ENCODE data around the gene ITGB5. TPM values are rescaled to one million over a fixed set of nuclear protein-coding genes. Genes with fewer than 3 reads are reported as not detected.

Gene ITGB5
- total RNA-seq, 1 experiment from 2014 or later: 339 TPM

DNA sequence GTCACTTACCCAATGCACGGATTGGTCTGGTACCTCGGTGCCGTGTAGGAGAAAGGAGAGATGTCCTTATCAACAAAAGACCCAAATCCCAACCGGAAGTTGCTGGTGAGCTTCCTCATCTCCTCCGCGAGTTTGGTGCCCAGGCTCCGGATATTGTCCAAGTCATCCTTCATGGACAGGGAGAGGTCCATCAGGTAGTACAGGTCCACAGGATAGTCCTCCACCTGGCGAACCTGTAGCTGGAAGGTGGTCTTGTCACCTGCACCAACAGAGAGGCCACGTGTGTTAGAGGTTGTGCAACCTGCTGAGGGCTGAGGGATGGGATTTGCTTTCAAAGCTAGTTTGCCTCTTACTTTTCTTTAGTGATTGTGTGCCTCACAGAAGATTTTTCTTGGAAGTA is 38.9 kb downstream of the ITGB5 start (continued):
- TF ChIP-seq, protein P1, sequence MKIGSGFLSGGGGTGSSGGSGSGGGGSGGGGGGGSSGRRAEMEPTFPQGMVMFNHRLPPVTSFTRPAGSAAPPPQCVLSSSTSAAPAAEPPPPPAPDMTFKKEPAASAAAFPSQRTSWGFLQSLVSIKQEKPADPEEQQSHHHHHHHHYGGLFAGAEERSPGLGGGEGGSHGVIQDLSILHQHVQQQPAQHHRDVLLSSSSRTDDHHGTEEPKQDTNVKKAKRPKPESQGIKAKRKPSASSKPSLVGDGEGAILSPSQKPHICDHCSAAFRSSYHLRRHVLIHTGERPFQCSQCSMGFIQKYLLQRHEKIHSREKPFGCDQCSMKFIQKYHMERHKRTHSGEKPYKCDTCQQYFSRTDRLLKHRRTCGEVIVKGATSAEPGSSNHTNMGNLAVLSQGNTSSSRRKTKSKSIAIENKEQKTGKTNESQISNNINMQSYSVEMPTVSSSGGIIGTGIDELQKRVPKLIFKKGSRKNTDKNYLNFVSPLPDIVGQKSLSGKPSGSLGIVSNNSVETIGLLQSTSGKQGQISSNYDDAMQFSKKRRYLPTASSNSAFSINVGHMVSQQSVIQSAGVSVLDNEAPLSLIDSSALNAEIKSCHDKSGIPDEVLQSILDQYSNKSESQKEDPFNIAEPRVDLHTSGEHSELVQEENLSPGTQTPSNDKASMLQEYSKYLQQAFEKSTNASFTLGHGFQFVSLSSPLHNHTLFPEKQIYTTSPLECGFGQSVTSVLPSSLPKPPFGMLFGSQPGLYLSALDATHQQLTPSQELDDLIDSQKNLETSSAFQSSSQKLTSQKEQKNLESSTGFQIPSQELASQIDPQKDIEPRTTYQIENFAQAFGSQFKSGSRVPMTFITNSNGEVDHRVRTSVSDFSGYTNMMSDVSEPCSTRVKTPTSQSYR (CRISPR knock-in tag; IDR thresholded peaks at IDR 0.05): no peak

DNA sequence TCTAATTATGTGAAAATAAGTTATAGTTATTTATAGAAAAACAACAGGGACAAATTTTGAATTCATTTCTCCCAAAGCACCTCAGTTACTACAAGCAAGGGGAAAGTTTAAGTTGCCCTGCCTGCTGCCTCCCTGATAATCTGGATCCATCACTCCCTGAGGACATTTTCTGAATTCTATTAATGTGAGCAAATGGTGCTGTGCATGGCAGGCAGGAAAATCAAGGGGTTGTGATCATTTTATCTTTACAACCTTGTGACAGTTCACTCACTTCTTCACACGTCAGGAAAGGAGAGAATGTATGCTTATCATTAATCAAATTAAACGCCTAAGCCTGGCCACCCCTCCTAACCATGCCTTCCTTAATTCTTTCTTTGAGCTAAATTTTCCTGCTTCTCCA is 39.3 kb downstream of the ITGB5 start:
- ChIA-PET CTCF (no interaction called here), POLR2A (no interaction called here)
- H3K9me3 Mint-ChIP-seq: no peaks in the 10 kb centered on the region
- H3K27me3 Mint-ChIP-seq (ENCODE audit: low read depth): no peaks in the 10 kb centered on the region
- no peak for DNase-seq (ENCODE audit: low spot score)
- no peak for ATAC-seq
- H3K4me1 Mint-ChIP-seq: peaks cover 35% of the 10 kb centered on the region
- no peak overlapping the region for H3K27ac Mint-ChIP-seq
- no peak overlapping the region for H3K4me3 Mint-ChIP-seq
- TF ChIP-seq OVOL2 (CRISPR knock-in tag; IDR thresholded peaks at IDR 0.05; ENCODE audit: borderline replicate concordance): no peak
- TF ChIP-seq FOXP1 (CRISPR knock-in tag; IDR thresholded peaks at IDR 0.05; ENCODE audit: borderline replicate concordance): no peak
- TF ChIP-seq, protein P2, sequence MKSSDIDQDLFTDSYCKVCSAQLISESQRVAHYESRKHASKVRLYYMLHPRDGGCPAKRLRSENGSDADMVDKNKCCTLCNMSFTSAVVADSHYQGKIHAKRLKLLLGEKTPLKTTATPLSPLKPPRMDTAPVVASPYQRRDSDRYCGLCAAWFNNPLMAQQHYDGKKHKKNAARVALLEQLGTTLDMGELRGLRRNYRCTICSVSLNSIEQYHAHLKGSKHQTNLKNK (CRISPR knock-in tag; IDR thresholded peaks at IDR 0.05): no peak
- no peak for TF ChIP-seq ELF4 (CRISPR knock-in tag; IDR thresholded peaks at IDR 0.05; ENCODE audit: low read depth)
- no peak for TF ChIP-seq FOXJ3 (CRISPR knock-in tag; IDR thresholded peaks at IDR 0.05; ENCODE audit: borderline replicate concordance)
- TF ChIP-seq, protein P3, sequence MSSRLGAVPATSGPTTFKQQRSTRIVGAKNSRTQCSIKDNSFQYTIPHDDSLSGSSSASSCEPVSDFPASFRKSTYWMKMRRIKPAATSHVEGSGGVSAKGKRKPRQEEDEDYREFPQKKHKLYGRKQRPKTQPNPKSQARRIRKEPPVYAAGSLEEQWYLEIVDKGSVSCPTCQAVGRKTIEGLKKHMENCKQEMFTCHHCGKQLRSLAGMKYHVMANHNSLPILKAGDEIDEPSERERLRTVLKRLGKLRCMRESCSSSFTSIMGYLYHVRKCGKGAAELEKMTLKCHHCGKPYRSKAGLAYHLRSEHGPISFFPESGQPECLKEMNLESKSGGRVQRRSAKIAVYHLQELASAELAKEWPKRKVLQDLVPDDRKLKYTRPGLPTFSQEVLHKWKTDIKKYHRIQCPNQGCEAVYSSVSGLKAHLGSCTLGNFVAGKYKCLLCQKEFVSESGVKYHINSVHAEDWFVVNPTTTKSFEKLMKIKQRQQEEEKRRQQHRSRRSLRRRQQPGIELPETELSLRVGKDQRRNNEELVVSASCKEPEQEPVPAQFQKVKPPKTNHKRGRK (CRISPR knock-in tag; IDR thresholded peaks at IDR 0.05; ENCODE audit: borderline replicate concordance): no peak
- peaks cover 56% of the 10 kb centered on the region for H3K36me3 Mint-ChIP-seq

DNA sequence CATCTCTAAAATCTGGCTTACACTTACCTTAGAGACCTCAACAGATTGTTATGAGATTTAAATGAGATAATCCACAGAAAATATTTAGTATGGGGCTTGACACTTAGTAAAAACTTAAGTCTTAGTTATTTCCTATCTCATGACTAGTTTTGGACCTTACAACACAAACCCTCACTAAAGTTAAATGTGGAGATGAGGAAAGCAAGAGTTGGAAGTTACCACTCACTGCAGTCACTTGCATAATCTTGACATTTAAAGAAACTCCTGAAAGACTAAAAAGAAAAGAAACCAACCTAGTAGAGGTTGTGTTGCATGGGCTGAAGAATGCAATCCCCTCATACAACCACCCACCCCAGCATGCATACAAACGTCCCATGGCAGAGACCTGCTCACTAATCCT is 40.1 kb downstream of the ITGB5 start:
- ChIA-PET CTCF (no interaction called here), POLR2A (no interaction called here)
- no peaks in the 10 kb centered on the region for H3K27me3 Mint-ChIP-seq (ENCODE audit: low read depth)
- H3K27ac Mint-ChIP-seq: peak overlapping the region; percentile 47; the same call in 1 of the 2 replicates
- peaks cover 63% of the 10 kb centered on the region for H3K36me3 Mint-ChIP-seq
- no peak overlapping the region for H3K4me3 Mint-ChIP-seq
- DNase-seq (ENCODE audit: low spot score): no peak
- TF ChIP-seq, protein P4, sequence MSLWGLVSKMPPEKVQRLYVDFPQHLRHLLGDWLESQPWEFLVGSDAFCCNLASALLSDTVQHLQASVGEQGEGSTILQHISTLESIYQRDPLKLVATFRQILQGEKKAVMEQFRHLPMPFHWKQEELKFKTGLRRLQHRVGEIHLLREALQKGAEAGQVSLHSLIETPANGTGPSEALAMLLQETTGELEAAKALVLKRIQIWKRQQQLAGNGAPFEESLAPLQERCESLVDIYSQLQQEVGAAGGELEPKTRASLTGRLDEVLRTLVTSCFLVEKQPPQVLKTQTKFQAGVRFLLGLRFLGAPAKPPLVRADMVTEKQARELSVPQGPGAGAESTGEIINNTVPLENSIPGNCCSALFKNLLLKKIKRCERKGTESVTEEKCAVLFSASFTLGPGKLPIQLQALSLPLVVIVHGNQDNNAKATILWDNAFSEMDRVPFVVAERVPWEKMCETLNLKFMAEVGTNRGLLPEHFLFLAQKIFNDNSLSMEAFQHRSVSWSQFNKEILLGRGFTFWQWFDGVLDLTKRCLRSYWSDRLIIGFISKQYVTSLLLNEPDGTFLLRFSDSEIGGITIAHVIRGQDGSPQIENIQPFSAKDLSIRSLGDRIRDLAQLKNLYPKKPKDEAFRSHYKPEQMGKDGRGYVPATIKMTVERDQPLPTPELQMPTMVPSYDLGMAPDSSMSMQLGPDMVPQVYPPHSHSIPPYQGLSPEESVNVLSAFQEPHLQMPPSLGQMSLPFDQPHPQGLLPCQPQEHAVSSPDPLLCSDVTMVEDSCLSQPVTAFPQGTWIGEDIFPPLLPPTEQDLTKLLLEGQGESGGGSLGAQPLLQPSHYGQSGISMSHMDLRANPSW (CRISPR knock-in tag; conservative IDR thresholded peaks at IDR 0.05; ENCODE audit: low read depth): no peak
- no peak for TF ChIP-seq GABPB1 (CRISPR knock-in tag; IDR thresholded peaks at IDR 0.05)
- TF ChIP-seq NFYB (CRISPR knock-in tag; conservative IDR thresholded peaks at IDR 0.05; ENCODE audit: low read depth): no peak
- TF ChIP-seq RORB (CRISPR knock-in tag; IDR thresholded peaks at IDR 0.05): no peak
- TF ChIP-seq, protein P5, sequence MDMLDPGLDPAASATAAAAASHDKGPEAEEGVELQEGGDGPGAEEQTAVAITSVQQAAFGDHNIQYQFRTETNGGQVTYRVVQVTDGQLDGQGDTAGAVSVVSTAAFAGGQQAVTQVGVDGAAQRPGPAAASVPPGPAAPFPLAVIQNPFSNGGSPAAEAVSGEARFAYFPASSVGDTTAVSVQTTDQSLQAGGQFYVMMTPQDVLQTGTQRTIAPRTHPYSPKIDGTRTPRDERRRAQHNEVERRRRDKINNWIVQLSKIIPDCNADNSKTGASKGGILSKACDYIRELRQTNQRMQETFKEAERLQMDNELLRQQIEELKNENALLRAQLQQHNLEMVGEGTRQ (CRISPR knock-in tag; IDR thresholded peaks at IDR 0.05): no peak
- TF ChIP-seq RELA (CRISPR knock-in tag; IDR thresholded peaks at IDR 0.05; ENCODE audit: borderline replicate concordance): no peak
- no peak for ATAC-seq
- no peaks in the 10 kb centered on the region for H3K9me3 Mint-ChIP-seq
- peaks cover 30% of the 10 kb centered on the region for H3K4me1 Mint-ChIP-seq

All from WTC11 (cell line).